GM15510 (cell line): ENCODE measurements around the gene DRD2.

Experiments used
- POLR2A ChIP-seq: IDR thresholded peaks from 3 replicates; pipeline ENCODE4 v1.6.1; 2011; ENCODE audit warnings: borderline replicate concordance; ENCODE audit not compliant: insufficient read length; ENCODE audit errors: extremely low read depth

DRD2 gene

DNA sequence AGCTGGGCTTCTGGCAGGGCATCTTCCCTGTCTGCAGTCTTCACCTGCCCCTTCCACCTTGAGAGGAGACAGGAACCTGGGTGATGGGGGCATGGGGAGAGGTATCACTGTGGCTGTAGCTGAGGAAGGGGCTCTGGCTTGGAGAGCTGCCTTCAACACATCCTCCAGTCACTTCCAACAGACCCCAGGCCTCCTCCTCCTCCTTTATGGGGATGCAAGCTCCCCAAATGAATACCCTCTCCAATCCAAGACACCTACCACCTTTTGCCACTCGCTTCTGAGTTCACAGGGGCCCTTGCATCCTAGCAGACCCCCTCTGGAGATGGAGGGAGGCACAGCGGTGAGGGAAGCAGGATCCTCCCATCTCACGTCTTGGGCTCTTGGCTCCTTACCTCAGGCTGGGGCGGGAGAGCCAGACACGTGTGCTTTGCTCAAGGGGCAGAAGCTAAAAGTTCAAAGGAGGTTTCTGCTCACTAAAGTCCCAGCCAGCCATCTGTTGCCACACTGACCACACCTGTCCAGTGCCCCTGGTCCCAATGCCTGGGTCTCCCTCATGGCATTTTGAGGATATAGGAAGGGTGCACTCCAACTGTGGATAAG is 74.5 kb downstream of the DRD2 start:
- TF ChIP-seq POLR2A, result no peak

DNA sequence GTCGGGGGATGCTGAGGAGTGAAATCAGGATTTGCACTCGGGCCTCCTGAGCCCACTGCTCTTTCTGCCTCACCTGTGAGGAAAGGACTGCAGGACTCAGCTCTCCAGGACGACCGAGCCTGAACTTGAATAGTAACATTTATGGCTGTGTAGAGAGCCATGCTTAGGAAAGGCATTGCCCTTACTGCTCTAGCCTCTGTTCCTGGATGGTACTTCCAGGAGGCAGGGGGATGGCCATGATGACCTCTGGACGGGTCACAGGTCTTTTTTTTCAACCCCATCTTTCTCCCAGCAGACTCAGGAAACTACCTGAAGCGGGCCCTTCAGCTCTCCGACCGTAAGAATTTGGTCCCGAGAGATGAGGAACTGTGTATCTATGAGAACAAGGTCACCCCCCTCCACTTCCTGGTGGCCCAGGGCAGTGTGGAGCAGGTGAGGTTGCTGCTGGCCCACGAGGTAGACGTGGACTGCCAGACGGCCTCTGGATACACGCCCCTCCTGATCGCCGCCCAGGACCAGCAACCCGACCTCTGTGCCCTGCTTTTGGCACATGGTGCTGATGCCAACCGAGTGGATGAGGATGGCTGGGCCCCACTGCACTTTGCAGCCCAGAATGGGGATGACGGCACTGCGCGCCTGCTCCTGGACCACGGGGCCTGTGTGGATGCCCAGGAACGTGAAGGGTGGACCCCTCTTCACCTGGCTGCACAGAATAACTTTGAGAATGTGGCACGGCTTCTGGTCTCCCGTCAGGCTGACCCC is 76.3 kb downstream of the DRD2 start:
- no peak for TF ChIP-seq POLR2A

DNA sequence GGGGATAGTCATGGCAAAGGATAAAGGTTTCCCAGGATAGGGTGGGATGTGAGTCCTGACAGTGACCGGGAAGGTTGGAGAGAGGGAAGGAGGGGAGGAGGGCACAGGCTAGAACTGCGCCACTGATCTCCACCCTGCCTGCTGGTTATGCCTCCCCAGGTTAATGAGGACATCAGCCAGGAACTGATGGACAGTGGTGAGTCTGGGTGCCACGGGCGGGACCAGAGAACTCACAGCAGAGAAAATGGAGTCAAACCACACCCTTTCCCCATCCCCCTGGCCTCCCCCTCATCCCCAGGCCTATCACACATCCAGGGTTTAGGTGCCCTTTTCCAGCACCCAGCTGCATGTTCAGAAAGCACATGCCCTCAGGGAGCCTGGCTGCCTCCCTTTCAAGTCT is 77.4 kb downstream of the DRD2 start:
- TF ChIP-seq POLR2A, result no peak

DNA sequence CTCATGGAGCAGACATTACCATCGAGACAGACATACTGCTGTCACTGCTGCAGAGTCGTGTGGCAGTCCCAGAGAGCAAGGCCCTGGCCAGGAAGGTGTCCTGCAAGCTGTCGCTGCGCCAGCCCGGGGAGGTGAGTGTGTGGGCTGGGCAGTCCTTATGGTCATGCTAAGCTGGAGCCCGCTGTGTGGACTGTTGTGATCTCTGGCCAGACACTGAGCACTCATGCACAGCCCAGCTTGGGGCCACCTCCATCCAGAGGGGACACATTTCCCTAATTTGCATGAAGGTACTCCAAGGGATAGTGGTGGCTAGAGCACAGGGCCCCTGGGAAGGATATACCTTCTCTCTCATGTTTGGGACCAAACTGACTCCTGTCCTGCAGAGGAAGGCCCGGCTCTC is 78.0 kb downstream of the DRD2 start:
- no peak for TF ChIP-seq POLR2A

DNA sequence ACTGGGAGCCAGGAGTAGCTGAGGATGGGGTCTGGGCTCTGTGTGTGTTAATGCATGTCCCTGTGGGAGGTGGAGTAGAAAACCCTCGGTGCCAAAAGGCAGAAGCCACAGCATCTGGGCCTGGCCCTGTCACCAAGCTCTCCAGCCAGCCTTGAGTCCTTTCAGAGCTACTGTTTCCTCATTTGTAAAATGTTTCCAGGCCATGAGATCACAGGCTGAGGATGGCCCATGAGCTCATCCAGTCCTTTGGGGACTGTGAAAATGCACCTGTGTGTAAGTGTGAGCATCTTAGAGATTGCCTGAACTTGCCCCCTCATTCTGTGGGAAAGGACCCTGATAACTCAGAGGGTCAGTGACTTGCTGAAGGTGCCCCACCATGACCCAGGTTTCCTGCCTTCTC is 78.5 kb downstream of the DRD2 start:
- TF ChIP-seq POLR2A, result no peak

DNA sequence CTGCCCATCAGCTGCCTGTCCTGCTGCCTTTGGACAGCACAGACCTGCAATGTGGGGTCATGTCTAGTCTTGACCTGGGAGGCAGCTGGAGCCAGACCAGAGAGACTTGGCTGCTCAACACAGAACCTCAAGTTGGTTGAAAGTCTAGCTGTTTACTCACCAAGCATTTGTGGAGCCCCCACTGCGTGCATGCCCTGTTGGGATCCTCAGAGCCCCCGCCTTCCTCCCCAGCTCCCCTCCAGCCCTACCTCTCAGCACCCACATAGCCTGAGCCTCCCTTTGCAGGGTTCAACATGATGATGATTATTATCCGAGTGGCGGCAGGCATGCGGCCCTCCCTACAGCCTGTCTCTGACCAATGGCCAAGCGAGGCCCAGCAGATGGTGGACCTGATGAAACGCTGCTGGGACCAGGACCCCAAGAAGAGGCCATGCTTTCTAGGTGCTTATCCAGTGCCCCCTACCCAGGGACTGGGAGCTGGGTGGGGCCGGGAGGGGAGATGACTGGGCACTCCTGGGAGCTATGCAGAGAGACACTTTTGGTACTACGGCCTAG is 79.3 kb downstream of the DRD2 start:
- no peak for TF ChIP-seq POLR2A

DNA sequence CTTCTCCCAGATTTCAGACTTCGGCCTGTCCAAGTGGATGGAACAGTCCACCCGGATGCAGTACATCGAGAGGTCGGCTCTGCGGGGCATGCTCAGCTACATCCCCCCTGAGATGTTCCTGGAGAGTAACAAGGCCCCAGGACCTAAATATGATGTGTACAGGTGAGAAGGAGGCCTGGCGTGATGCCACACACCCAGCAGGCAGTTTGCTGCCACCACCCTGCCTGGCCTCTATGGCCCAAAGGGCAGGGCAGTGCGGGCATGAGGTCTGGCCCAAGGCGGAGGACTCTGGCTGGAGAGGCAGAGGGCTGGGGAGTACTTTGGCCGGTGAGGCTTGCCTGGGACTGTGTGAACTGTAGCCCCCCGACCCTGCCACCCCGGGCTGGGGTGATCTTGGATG is 80.3 kb downstream of the DRD2 start:
- TF ChIP-seq POLR2A, result no peak

DNA sequence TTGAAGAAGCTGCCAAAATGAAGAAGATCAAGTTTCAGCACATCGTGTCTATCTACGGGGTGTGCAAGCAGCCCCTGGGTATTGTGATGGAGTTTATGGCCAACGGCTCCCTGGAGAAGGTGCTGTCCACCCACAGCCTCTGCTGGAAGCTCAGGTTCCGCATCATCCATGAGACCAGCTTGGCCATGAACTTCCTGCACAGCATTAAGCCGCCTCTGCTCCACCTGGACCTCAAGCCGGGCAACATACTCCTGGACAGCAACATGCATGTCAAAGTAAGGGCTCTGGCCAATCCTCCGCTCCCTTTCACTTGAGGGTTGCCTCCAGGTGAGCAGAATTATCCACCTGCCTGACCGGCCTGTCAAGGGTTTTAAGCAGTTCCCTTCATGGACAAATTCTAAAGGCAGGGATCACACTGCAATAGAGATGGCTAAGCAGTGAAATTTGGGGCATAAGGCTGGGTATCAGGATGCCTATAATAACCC is 81.7 kb downstream of the DRD2 start:
- TF ChIP-seq POLR2A, result no peak

DNA sequence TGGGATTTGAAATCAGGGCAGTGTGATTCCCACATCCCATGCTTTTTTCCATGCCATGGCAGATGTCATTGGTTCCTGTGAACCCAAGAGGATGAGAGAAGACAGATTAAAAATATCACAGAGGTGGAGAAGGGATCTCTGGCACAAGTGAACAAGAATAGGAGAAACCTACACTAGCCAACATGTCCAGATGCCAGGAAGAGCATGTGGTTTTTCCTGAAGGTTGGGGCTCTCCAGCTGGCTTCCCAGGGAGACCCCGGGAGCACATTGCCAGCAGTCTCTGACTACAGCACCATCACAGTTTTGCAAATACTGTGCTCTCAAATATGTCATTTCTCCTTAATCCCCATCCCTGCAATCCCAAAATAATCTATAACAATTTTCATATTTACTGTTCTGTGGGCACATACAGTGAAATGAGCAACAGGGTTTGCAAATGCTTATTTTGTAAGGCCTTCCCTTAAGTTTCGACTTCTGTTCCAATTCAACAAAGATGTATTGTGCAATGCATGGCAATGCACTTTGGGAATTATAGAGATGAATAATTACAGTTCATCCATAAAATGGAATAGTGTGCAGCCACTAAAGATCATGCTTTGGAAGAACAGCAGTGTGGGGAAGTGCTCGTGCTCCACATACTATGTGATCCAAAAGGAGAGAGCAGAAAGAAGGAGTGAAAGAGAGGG is 82.8 kb downstream of the DRD2 start:
- TF ChIP-seq POLR2A, result no peak

DNA sequence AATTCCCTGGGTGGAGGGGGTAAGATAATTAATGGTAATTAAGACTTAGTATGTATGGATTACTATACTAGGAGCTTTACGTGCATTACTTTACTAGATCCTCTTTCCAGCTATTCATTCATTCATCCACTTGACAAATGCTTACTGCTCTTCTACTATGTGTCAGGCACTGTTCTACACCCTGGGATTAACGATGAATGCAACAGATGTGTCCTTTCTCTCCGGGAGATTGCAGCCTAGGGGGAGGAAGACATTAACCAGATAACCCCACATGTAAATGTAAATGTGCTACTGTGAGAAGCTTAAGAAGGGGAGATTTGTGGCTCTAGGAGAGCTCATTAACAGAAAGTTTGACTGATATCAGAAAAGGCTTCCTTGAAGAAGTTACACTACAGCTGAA is 85.9 kb downstream of the DRD2 start:
- no peak for TF ChIP-seq POLR2A

DNA sequence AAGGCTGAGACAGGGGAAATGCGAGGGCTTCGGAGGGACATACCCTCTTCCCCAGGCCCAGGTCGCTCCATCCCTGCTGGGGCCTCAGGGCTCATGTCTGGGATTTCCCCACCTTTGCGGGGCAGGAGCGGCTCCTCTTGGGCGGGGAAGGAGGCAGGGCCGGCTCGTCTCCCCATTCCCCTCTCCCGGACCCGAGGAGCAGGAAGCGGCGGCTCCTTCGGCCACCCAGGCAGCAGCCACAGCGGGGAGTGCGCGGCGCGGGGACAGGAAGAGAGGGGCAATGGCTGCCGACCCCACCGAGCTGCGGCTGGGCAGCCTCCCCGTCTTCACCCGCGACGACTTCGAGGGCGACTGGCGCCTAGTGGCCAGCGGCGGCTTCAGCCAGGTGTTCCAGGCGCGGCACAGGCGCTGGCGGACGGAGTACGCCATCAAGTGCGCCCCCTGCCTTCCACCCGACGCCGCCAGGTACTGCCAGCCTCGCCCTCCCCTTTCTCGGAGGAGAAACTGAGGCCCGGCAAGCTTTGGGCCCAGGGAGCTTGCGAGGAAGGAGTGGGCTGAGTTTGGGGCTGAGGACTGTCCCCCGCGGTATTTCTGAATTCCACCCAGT is 87.5 kb downstream of the DRD2 start, which contains the start of gene ANKK1:
TSS of gene ANKK1 (plus strand) at position 175 of the 607 bp plus-strand sequence. CDS start at position 281, 106 bp downstream.
- TF ChIP-seq POLR2A, result no peak

DNA sequence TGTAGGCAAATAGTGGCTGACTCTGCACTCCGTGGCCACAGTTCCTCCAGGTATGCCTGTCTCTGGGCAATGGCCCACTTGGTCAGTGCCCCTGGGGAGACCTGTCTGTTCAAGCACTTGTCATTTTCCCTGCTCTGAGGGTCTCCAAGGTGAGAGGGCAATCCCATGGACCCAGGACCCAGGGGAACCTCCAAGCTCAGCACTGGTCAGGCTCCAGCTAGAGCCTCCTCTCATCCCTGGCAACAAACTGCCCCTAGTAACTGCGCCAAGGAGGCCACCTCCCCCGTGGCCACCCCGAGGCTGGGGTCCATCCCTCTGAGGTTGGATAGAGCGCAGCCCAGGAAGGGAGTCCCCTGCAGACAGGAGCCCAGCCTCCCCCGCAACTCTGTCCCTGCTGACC is 88.3 kb downstream of the DRD2 start:
- TF ChIP-seq POLR2A, result no peak

DNA sequence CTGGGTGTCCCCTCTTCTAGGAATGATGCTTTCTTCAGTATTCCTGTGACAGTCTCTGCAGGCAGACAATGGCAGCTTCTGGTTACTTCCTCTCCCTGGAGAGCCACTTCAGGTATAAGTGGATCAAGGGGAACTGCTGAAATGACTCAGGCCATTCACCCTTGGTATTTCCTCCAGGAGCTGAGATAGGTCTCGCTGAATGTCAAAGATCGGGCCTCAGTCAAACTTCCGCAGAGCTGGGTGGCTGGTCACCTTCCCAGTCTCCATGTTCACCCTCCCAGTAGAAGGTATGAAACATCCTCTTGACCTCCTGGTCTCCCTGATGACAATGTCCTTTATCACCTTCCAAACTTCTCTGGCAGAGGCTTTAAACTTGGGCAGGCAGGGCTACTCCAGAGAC is 89.4 kb downstream of the DRD2 start:
- TF ChIP-seq POLR2A, result no peak

DNA sequence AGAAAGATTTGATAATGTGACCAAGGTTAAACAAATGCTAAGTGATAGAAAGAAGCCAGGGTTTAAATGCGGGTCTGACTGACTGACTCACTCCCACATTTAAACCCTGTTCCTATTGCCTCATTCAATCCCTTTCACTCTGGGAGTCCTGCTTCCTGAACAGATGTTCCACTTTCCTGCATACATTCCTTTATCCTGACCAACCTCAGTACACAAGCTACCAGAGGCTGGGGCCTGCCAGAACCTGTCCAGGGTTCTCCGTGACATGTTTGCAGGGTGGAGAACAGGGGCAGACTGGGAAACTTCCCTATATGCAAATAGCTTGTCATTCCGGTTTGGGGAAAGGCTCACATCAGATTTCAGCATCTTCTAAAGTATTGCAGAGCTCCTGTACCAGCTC is 90.6 kb downstream of the DRD2 start:
- no peak for TF ChIP-seq POLR2A

DNA sequence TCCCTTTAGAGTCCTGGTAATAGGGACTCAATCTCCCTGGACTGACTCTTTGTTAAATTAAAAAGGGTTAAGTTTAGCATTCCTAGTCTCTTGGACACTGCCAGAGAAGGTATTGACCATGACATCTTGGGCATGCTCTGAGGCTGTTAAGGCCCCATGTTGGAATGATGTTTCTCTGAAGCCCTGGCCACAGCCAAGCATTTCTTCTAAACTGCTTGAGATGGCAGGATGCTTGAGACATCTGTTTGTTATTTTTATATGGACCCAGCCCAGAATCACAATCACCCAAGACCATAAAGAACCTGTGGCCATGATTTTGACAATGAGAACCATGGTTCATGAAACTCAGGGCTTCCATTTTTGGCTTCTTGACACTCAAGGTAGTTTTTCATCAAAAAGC is 93.1 kb downstream of the DRD2 start:
- no peak for TF ChIP-seq POLR2A
